ENCODE data around the gene AURKAIP1. TPM values are rescaled to one million over a fixed set of nuclear protein-coding genes. Genes with fewer than 3 reads are reported as not detected.

AURKAIP1 gene
- total and polyA plus RNA-seq, 2 of the 13 experiments (the other 11 are each of a cell fraction or from before 2014, with no cell fraction given) = 69.5 to 175 TPM

GRCh38 chr1:1400576-1401456 is 25.8 kb upstream of the AURKAIP1 start (continued):
- TF ChIP-seq ZBTB34 (CRISPR knock-in tag; IDR thresholded peaks at IDR 0.05) (peak; percentile 97), ZNF431 (CRISPR knock-in tag; IDR thresholded peaks at IDR 0.05; ENCODE audit: borderline replicate concordance, low read depth) (peak; percentile 98), ZNF317 (CRISPR knock-in tag; IDR thresholded peaks at IDR 0.05) (peak; percentile 24; the same call in 1 of the 2 replicates), KMT2A (CRISPR knock-in tag; IDR thresholded peaks at IDR 0.05) (peak; percentile 72), RFX1 (IDR thresholded peaks at IDR 0.05) (no peak), ZUFSP (CRISPR knock-in tag; IDR thresholded peaks at IDR 0.05; ENCODE audit: borderline replicate concordance) (no peak), USF2 (IDR thresholded peaks at IDR 0.05; ENCODE audit: low read depth, low read length) (no peak), USF2 (CRISPR knock-in tag; IDR thresholded peaks at IDR 0.05; ENCODE audit: borderline replicate concordance) (no peak), ZBTB10 (CRISPR knock-in tag; IDR thresholded peaks at IDR 0.05; ENCODE audit: borderline replicate concordance) (0 out of 2 replicates have a peak, but pooled peaks have one; percentile 52), MTA1 (CRISPR knock-in tag; IDR thresholded peaks at IDR 0.05; ENCODE audit: borderline replicate concordance) (peak; percentile 98), HMGXB3 (CRISPR knock-in tag; IDR thresholded peaks at IDR 0.05; ENCODE audit: borderline replicate concordance) (no peak), ATF7-NPFF (CRISPR knock-in tag; IDR thresholded peaks at IDR 0.05; ENCODE audit: low read depth) (peak; percentile 93), SPEN (CRISPR knock-in tag; IDR thresholded peaks at IDR 0.05; ENCODE audit: low read depth) (peak; percentile 95), REL (CRISPR knock-in tag; conservative IDR thresholded peaks at IDR 0.05) (no peak)
